Activated CD4-positive, CD25-positive, alpha-beta regulatory T cell (primary cell): Measurements from ENCODE around the gene MGAT2.
"Not testable (repeated sequence)": the region's sequence is repeated elsewhere in the genome, so short reads cannot be mapped to it uniquely, and the experiment has no call there.

Source experiments
- DNase-seq, 4 experiments: peaks; one replicate each; lab custom pipeline; 2025; lab: John Stamatoyannopoulos, UW

The MGAT2 gene

GRCh38 chr14:49612671-49613070 lies 7.9 kb upstream of the MGAT2 start:
- DNase-seq = no peak

DNA sequence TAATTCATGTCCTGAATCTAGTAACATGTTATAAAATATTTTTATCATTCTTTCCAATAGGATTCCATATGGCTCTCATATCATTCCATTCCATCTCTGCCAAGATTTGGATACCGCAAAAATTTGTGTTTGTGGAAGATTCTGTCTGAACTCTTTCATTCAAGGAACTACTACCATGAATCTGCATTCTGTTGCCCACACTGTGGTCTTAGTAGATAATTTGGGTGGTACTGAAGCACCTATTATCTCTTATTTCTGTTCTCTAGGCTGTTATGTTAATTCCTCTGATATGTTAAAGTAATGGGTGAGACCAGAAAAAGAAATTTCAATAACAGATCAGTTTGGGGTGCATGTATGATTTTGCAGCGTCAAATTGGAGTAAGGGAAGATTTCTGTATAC lies 6.4 kb upstream of the MGAT2 start:
- no peak for DNase-seq

DNA sequence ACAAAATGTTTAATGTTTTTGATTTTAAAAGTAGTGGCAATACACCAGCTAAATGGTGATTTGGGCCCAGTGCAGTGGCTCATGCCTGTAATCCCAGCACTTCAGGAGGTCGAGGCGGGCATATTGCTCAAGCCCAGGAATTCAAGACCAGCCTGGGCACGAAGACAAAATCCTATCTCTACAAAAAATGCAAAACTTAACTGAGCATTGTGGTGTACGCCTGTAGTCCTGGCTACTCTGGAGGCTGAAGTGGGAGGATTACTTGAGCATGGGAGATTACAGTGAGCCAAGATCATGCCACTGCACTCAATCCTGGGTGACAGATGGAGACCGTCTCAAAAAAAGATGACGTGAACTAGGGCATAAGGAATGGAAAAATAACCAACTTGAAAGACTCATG lies 4.8 kb upstream of the MGAT2 start:
- no peak for DNase-seq

DNA sequence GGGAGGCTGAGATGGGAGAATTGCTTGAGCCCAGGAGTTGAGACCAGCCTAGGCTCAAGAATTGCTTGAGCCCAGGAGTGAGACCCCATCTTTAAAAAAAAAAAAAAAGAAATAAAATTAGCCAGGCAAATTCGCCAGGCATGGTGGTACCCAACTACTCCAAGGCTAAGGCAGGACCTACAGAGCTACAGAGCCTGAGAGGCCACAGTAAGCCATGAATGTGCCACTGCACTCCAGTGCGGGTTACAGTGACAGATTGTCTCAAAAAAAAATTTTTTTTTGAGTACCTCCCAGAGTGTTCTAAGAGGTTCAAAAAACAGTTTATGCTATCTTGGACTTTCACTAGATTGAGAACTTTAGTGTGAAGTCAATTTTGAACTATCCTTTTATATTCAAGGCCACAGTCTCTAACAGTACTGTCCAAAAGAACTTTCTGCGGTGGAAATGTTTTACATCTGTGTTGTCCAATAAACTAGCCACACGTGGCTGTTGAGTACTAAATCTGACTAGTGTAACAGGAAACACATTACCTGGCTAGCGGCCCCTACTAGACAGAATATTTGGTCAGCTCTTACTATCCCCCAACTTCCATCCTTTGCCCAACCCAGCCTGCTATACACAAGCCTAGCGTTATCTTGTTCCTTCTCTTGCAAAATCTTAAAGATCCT lies 2.6 kb upstream of the MGAT2 start:
- no peak for DNase-seq

- DNase-seq = not testable (repeated sequence)
Measured at GRCh38 chr14:49619273-49619672, 1.3 kb upstream of the MGAT2 start.

- no peak for DNase-seq
Measured at GRCh38 chr14:49619730-49620129, 869 bp upstream of the MGAT2 start.

DNA sequence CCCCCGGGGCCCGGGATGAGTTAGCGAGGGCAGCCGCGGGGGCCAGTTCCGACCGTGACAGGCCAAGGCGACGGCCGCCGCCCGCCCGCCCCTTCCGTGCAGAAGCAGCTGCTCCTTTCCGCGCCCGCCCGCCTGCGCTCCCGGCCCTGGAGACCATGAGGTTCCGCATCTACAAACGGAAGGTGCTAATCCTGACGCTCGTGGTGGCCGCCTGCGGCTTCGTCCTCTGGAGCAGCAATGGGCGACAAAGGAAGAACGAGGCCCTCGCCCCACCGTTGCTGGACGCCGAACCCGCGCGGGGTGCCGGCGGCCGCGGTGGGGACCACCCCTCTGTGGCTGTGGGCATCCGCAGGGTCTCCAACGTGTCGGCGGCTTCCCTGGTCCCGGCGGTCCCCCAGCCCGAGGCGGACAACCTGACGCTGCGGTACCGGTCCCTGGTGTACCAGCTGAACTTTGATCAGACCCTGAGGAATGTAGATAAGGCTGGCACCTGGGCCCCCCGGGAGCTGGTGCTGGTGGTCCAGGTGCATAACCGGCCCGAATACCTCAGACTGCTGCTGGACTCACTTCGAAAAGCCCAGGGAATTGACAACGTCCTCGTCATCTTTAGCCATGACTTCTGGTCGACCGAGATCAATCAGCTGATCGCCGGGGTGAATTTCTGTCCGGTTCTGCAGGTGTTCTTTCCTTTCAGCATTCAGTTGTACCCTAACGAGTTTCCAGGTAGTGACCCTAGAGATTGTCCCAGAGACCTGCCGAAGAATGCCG lies 699 bp downstream of the MGAT2 start:
- DNase-seq = peak; percentile 38 to 65 (median 53)

- no peak for DNase-seq
Measured at GRCh38 chr14:49622022-49622607, 1.5 kb downstream of the MGAT2 start.

DNA sequence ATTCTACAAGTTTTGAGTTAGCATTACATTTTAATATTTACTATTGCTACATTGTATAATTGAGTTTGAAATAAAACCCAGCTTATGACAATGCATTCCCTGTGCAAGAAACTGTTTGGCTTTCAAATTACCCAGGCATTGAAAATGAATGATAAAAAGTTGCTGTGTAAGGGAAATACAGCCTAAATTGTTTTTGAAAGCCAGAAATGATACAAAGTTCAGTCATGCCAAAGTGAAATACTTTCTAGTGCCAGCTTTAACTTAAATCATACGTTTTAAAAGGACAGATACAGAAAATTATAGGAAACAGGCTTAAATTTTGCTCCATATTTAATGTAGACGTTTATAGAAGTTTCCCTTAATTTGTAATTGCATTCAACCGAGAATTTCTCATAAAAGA lies 2.8 kb downstream of the MGAT2 start:
- no peak for DNase-seq

DNA sequence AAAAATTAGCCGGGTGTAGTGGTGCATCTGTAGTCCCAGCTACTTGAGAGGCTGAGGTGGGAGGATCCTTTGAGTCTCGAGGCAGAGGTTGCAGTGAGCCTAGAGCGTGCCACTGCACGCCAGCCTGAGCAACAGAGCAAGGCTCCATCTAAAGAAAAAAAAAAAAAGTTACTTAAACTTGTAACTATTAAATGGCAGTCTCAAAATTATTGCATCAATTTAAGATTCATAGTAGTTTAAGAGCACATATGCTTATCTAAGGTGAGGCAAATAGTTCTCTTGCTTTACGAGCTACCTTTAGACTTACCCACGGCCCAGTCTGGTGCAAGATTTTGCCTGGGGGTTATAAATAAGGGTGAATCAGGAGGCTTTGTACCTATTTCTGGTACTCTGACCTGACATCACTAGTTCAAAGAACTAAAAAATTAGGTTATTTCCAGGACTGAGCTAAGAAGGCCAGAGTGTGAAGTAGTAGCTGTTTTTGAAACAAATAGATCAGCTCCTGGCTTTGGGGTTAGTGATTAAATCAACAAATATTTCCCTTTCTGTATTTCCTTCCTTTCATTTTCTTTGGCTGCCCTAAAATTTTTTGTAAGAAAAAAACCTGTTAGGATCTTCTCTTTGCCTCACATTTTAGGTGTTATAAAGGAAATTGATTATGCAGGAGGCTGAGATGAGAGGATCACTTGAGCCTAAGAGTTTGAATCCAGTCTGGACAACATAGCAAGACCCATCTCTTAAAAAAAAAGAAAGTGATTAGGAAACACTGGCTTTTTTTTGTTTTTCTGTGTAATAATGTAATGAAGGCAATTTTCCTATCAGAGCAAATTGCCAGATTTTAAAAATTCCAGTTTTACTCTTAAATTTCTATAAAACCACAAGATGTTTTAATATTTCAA lies 3.6 kb downstream of the MGAT2 start:
- no peak for DNase-seq

- DNase-seq = peak; percentile 88 to 94 (median 91)
Measured at GRCh38 chr14:49633640-49634546, 13.3 kb downstream of the MGAT2 start.

GRCh38 chr14:49634547-49635334 lies 14.1 kb downstream of the MGAT2 start, which contains the start of gene DNAAF2:
DNAAF2 (minus strand) TSS chr14:49635244; CDS start chr14:49635149, 95 bp downstream.
- DNase-seq = peak; percentile 28 to 47 (median 40)

GRCh38 chr14:49636866-49637265 lies 16.3 kb downstream of the MGAT2 start:
- no peak for DNase-seq

GRCh38 chr14:49637534-49638078 lies 17.0 kb downstream of the MGAT2 start:
- no peak for DNase-seq

DNA sequence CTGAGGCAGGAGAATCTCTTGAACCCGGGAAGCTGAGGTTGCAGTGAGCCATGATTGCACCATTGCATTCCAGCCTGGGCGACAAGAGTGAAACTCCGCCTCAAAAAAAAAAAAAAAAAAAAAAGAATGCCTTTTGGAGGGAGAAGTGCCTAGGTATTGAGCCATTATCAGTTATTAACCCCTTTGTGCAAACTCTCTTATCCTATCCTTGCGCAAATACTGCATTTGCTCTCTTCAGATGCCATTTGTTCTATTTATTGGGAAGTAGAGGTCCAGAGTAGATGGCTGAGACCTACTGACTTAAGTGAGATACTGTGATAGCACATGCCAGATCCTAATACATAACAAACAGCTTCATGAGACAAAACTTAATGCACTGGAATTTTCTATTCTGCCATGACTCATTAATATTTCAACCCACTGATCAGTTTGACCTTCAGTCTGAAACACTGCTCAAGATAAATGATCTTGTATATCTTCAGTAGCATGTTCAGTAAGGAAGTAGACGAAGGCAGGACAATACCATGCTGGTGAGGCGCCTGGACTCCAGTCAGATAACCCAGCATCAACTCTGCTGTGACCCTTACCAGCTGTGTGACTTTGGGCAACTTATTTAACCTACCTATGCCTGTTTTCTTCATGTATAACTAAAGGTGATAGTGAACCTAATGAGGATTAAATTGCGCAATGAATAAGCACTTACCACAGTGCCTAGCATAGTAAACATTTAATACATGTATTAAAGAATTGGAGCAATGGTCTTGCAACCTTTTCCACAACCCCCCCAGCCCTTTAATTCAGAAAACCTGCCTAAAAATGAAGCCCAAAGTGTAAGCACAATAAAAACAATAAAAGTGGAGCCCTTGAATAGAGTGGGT lies 20.2 kb downstream of the MGAT2 start:
- no peak for DNase-seq

GRCh38 chr14:49641697-49642129 lies 21.1 kb downstream of the MGAT2 start:
- no peak for DNase-seq

GRCh38 chr14:49642163-49642562 lies 21.6 kb downstream of the MGAT2 start:
- no peak for DNase-seq

DNA sequence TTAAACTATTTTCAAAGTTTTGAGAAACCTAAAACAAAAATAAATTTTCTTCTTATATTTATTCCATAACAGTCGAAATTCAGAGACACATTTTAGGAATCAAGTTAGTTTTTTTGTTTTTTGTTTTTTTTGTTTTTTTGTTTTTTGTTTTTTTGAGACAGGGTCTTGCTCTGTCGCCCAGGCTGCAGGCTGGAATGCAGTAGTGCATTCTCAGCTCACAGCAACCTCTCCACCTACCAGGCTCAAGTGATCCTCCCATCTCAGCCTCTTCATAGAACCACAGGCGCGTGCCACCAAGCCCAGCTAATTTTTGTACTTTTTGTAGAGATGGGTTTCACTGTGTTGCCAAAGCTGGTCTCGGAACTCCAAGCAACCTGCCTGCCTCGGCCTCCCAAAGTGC lies 32.9 kb downstream of the MGAT2 start:
- no peak for DNase-seq

DNA sequence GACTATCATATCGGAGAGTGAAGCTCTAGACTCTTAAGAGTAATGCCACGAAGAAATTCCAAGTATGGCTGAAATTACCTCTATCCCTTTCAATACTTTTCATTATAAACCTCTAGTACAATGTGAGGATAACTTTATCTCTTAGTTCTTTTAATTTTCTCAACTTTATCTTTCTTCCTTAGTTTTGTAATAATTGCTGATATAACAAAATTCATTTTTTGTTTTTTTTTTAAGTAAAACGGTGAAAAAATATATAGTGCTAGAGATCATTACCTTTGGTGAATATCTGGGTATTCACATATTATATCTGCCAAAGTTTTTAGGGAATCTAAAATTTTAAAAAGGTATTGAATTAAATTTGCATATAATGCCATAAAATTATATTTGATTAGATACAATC lies 33.9 kb downstream of the MGAT2 start:
- DNase-seq = no peak
